Keratinocyte (primary cell): Measurements from ENCODE around the gene SPATA16. TPM values are rescaled to one million over a fixed set of nuclear protein-coding genes. Genes with fewer than 3 reads are reported as not detected.
"Not testable (repeated sequence)": the region's sequence is repeated elsewhere in the genome, so short reads cannot be mapped to it uniquely, and the experiment has no call there.

ENCODE experiments used
- DNase-seq: peaks from one replicate; pipeline ENCODE4 v3.0.0-alpha.2; 2011; ENCODE audit warnings: low read depth, missing footprints, low spot score
- FAIRE-seq: peaks from 2 replicates; lab custom pipeline; 2011; peaks lifted over from hg19 to GRCh38; lab: Jason Lieb, UNC
- H2AFZ ChIP-seq: 2 replicates; pipeline ENCODE4 v1.6.0; 2012; ENCODE audit warnings: low read length, control low read depth, inconsistent platforms; ENCODE audit not compliant: control insufficient read depth
- H3K27ac ChIP-seq: 2 replicates; pipeline ENCODE4 v1.5.1; 2011; ENCODE audit warnings: low read length; ENCODE audit not compliant: control insufficient read depth, insufficient read depth
- H3K27me3 ChIP-seq: 3 replicates; pipeline ENCODE4 v1.6.0; 2011; ENCODE audit warnings: low read length; ENCODE audit not compliant: control insufficient read depth, insufficient read depth; ENCODE audit errors: extremely low read depth
- H3K36me3 ChIP-seq, 2 experiments: 2 replicates in 1 of 2; 3 replicates in 1 of 2; pipeline ENCODE4 v1.5.1; 2011; ENCODE audit warnings: low read length in 2 of 2, mild to moderate bottlenecking in 1 of 2; ENCODE audit not compliant: control insufficient read depth in 2 of 2, insufficient read depth in 2 of 2; ENCODE audit errors: extremely low read depth in 1 of 2
- H3K4me1 ChIP-seq: 3 replicates; pipeline ENCODE4 v1.5.1; 2011; ENCODE audit warnings: low read length; ENCODE audit not compliant: control insufficient read depth, insufficient read depth; ENCODE audit errors: extremely low read depth
- H3K4me2 ChIP-seq: 3 replicates; pipeline ENCODE4 v1.6.0; 2011; ENCODE audit warnings: low read depth, low read length; ENCODE audit not compliant: control insufficient read depth, insufficient read depth; ENCODE audit errors: extremely low read depth
- H3K4me3 ChIP-seq, 3 experiments: fragments of 200-600 bp in 1 of 3; sonication (generic) in 1 of 3; 2 replicates in 2 of 3; 3 replicates in 1 of 3; pipeline ENCODE4 v1.5.1; 2011 to 2016; ENCODE audit warnings: low read length in 3 of 3, mild to moderate bottlenecking in 3 of 3, control low read depth in 2 of 3, inconsistent platforms in 1 of 3, low read depth in 1 of 3, mixed read lengths in 1 of 3, mixed run types in 1 of 3, moderate library complexity in 1 of 3; ENCODE audit not compliant: control insufficient read depth in 2 of 3, insufficient read depth in 2 of 3; ENCODE audit errors: extremely low read depth in 1 of 3
- H3K79me2 ChIP-seq: 2 replicates; pipeline ENCODE4 v1.6.0; 2012; ENCODE audit warnings: low read length; ENCODE audit not compliant: control insufficient read depth, insufficient read depth
- H3K9ac ChIP-seq: 3 replicates; pipeline ENCODE4 v1.6.0; 2011; ENCODE audit warnings: low read length; ENCODE audit not compliant: control insufficient read depth, insufficient read depth; ENCODE audit errors: extremely low read depth
- H3K9me1 ChIP-seq: 3 replicates; pipeline ENCODE4 v1.6.0; 2011; ENCODE audit warnings: low read length; ENCODE audit not compliant: control insufficient read depth, insufficient read depth; ENCODE audit errors: extremely low read depth
- H3K9me3 ChIP-seq: 2 replicates; pipeline ENCODE4 v1.5.1; 2012; ENCODE audit warnings: low read depth, low read length; ENCODE audit not compliant: control insufficient read depth
- H4K20me1 ChIP-seq: 3 replicates; pipeline ENCODE4 v1.6.0; 2011; ENCODE audit warnings: low read length; ENCODE audit not compliant: control insufficient read depth, insufficient read depth; ENCODE audit errors: extremely low read depth
- CTCF ChIP-seq, 3 experiments: IDR thresholded peaks in 1 of 3; conservative IDR thresholded peaks in 1 of 3; optimal IDR thresholded peaks in 1 of 3; 2 replicates in 2 of 3; 3 replicates in 1 of 3; pipeline versions ENCODE3 to v1.5.1; 2011; ENCODE audit warnings: low read length in 3 of 3, mild to moderate bottlenecking in 3 of 3, moderate library complexity in 2 of 3, control low read depth in 1 of 3, inconsistent platforms in 1 of 3; ENCODE audit not compliant: insufficient read depth in 2 of 3; ENCODE audit errors: extremely low read depth in 1 of 3
- EZH2 ChIP-seq: IDR thresholded peaks from one replicate; pipeline ENCODE4 v1.6.1; 2012; ENCODE audit warnings: inconsistent platforms, mild to moderate bottlenecking, low read length, moderate library complexity
- dilution Hi-C: fragments of 300-500 bp; cut with MboI; formaldehyde crosslinking; loops from one replicate; pipeline ENCODE4 v1.7.0; 2020; ENCODE audit warnings: low sequenced_read_pairs; ENCODE audit not compliant: extremely low pct_ligation_motif_present
- polyA plus RNA-seq, 5 experiments: library from polyadenylated mRNA; depleted of rRNA in 3 of 5; stranded (reverse) in 3 of 5; stranded (forward) in 1 of 5; unstranded in 1 of 5; fragments of >200 nt; gene quantifications; 1 replicate in 1 of 5; 2 replicates in 3 of 5; 3 replicates in 1 of 5; pipeline versions ENCODE4 v1.2.1 to v1.2.3, GENCODE V29; 2011 to 2012; ENCODE audit warnings: missing spikeins in 2 of 5, low read depth in 1 of 5, low replicate concordance in 1 of 5

SPATA16 gene
- polyA plus RNA-seq, 1 donor (not counting 4 experiments of a cell fraction or from before 2014, with no cell fraction given) = not detected

- Histone ChIP-seq H4K20me1 (no peaks in the 10 kb centered on the region), H3K79me2 (no peaks in the 10 kb centered on the region), H3K9ac (no peak overlapping the region), H3K4me3 (no peak overlapping the region), H3K9me1 (no peaks in the 10 kb centered on the region), H3K9me3 (no peaks in the 10 kb centered on the region), H3K4me2 (peak overlapping the region; percentile 14), H3K36me3 (no peaks in the 10 kb centered on the region), H3K27me3 (no peaks in the 10 kb centered on the region), H3K27ac (no peak overlapping the region), H3K4me1 (peaks cover 2% of the 10 kb centered on the region), H2AFZ (no peak overlapping the region)
- TF ChIP-seq EZH2 (no peak), CTCF (optimal IDR thresholded peaks at IDR 0.05 in 1 of 3, IDR thresholded peaks at IDR 0.05 in 1 of 3, conservative IDR thresholded peaks at IDR 0.05 in 1 of 3; ENCODE audit: extremely low read depth in 1 of 3, insufficient read depth in 2 of 3, low read length in 3 of 3) (no peak)
- FAIRE-seq = no peak
- DNase-seq = no peak
- dilution Hi-C loops = no loop called here
These were observed 272.3 kb downstream of the SPATA16 start for GRCh38 chr3:172868582-172869200.

GRCh38 chr3:172866726-172867350 lies 274.2 kb downstream of the SPATA16 start:
- H3K9ac ChIP-seq, H3K27ac ChIP-seq, H3K36me3 ChIP-seq, H3K79me2 ChIP-seq, H2AFZ ChIP-seq, dilution Hi-C loops, H3K4me2 ChIP-seq, DNase-seq, H3K9me1 ChIP-seq, H3K9me3 ChIP-seq, FAIRE-seq, H4K20me1 ChIP-seq, H3K4me1 ChIP-seq, H3K27me3 ChIP-seq, H3K4me3 ChIP-seq: not testable (repeated sequence)
